ENCODE results near the gene DSCAML1. TPM values are rescaled to one million over a fixed set of nuclear protein-coding genes. Genes with fewer than 3 reads are reported as not detected.

The DSCAML1 gene
- total and polyA plus RNA-seq, 9 of the 15 experiments (the other 6 are each of a cell fraction or from before 2014, with no cell fraction given): not detected

GRCh38 chr11:117428856-117429229, 368.2 kb downstream of the DSCAML1 start (continued):
- TF ChIP-seq ZBTB1 (CRISPR knock-in tag; IDR thresholded peaks at IDR 0.05; ENCODE audit: borderline replicate concordance, low read depth): no peak
- no peak for TF ChIP-seq TARDBP (IDR thresholded peaks at IDR 0.05)
- no peak for TF ChIP-seq HIVEP1 (CRISPR knock-in tag; IDR thresholded peaks at IDR 0.05)
- 0 out of 4 replicates have a peak, but pooled peaks of 1 of the 2 experiments have one; percentile 18 for TF ChIP-seq HDAC1 (IDR thresholded peaks at IDR 0.05)
- no peak for TF ChIP-seq PHF21A (IDR thresholded peaks at IDR 0.05; ENCODE audit: borderline replicate concordance, low read depth)
- 0 out of 2 replicates have a peak, but pooled peaks have one; percentile 21 for TF ChIP-seq TEAD4 (IDR thresholded peaks at IDR 0.05; ENCODE audit: low read length)
- TF ChIP-seq TEAD4 (CRISPR knock-in tag; IDR thresholded peaks at IDR 0.05; ENCODE audit: borderline replicate concordance): no peak
- TF ChIP-seq STAT6 (CRISPR knock-in tag; IDR thresholded peaks at IDR 0.05): no peak
- TF ChIP-seq MYC (IDR thresholded peaks at IDR 0.05; ENCODE audit: low read depth, low read length): no peak
- no peak for TF ChIP-seq MYC (CRISPR knock-in tag; IDR thresholded peaks at IDR 0.05; ENCODE audit: borderline replicate concordance, low read depth)
- TF ChIP-seq PML (IDR thresholded peaks at IDR 0.05; ENCODE audit: low read length): no peak
- TF ChIP-seq NCOR1 (IDR thresholded peaks at IDR 0.05): 0 out of 2 replicates have a peak, but pooled peaks have one; percentile 32
- no peak for TF ChIP-seq TCF15 (CRISPR knock-in tag; IDR thresholded peaks at IDR 0.05)
- no peak for TF ChIP-seq NR1H2 (CRISPR knock-in tag; IDR thresholded peaks at IDR 0.05)
- peak; percentile 51; the same call in 1 of the 2 replicates for TF ChIP-seq ETV5 (CRISPR knock-in tag; IDR thresholded peaks at IDR 0.05; ENCODE audit: low read depth)
- no peak for TF ChIP-seq ZNF518B (CRISPR knock-in tag; IDR thresholded peaks at IDR 0.05)
- TF ChIP-seq RBM17 (IDR thresholded peaks at IDR 0.05; ENCODE audit: borderline replicate concordance, low read depth, low read length): no peak
- TF ChIP-seq ZBTB26 (CRISPR knock-in tag; IDR thresholded peaks at IDR 0.05): no peak
- 0 out of 6 replicates have a peak, but pooled peaks of 1 of the 3 experiments have one; percentile 7 for TF ChIP-seq CTCF (IDR thresholded peaks at IDR 0.05 in 2 of 3, conservative IDR thresholded peaks at IDR 0.05 in 1 of 3; ENCODE audit: insufficient read depth in 2 of 3, low read depth in 1 of 3, low read length in 3 of 3)
- no peak for TF ChIP-seq ZC3H4 (CRISPR knock-in tag; IDR thresholded peaks at IDR 0.05; ENCODE audit: borderline replicate concordance)
- TF ChIP-seq CBFA2T3 (IDR thresholded peaks at IDR 0.05): peak; percentile 77

Measured in K562 (cell line).